ENCODE results near the gene SEMA5A. TPM values are rescaled to one million over a fixed set of nuclear protein-coding genes. Genes with fewer than 3 reads are reported as not detected.

SEMA5A gene
- total RNA-seq, 1 donor from 2014 or later, result 31.9 TPM

- Mint-ChIP-seq H3K4me1 (peaks cover 79% of the 10 kb centered on the region), H3K27ac (ENCODE audit: unreplicated experiment) (peak overlapping the region; percentile 19), H3K4me3 (no peak overlapping the region), H3K9me3 (peaks cover 3% of the 10 kb centered on the region), H3K27me3 (ENCODE audit: low read depth) (no peaks in the 10 kb centered on the region), H3K36me3 (ENCODE audit: low read depth) (peaks cover 17% of the 10 kb centered on the region)
- TF ChIP-seq CTCF (conservative IDR thresholded peaks at IDR 0.05), result no peak
- no peak for DNase-seq (ENCODE audit: low read depth, low spot score)
These were observed 94.8 kb downstream of the SEMA5A start for GRCh38 chr5:9451037-9451436.

GRCh38 chr5:9447691-9448090 is 98.2 kb downstream of the SEMA5A start:
- Mint-ChIP-seq H3K36me3 (ENCODE audit: low read depth) (peaks cover 29% of the 10 kb centered on the region), H3K27ac (ENCODE audit: unreplicated experiment) (no peak overlapping the region), H3K4me3 (no peak overlapping the region), H3K9me3 (peaks cover 9% of the 10 kb centered on the region), H3K27me3 (ENCODE audit: low read depth) (no peaks in the 10 kb centered on the region), H3K4me1 (peaks cover 68% of the 10 kb centered on the region)
- TF ChIP-seq CTCF (conservative IDR thresholded peaks at IDR 0.05), result no peak
- DNase-seq (ENCODE audit: low read depth, low spot score), result no peak

- Mint-ChIP-seq H3K27ac (ENCODE audit: unreplicated experiment) (no peak overlapping the region), H3K9me3 (peaks cover 11% of the 10 kb centered on the region), H3K4me1 (peaks cover 55% of the 10 kb centered on the region), H3K36me3 (ENCODE audit: low read depth) (peaks cover 32% of the 10 kb centered on the region), H3K4me3 (no peak overlapping the region), H3K27me3 (ENCODE audit: low read depth) (no peaks in the 10 kb centered on the region)
- DNase-seq (ENCODE audit: low read depth, low spot score), result no peak
- no peak for TF ChIP-seq CTCF (conservative IDR thresholded peaks at IDR 0.05)
These were observed 100.0 kb downstream of the SEMA5A start for GRCh38 chr5:9445826-9446388.

GRCh38 chr5:9444346-9444745 is 101.5 kb downstream of the SEMA5A start:
- Mint-ChIP-seq H3K4me3 (no peak overlapping the region), H3K36me3 (ENCODE audit: low read depth) (peaks cover 32% of the 10 kb centered on the region), H3K4me1 (peaks cover 48% of the 10 kb centered on the region), H3K9me3 (peaks cover 11% of the 10 kb centered on the region), H3K27ac (ENCODE audit: unreplicated experiment) (no peak overlapping the region), H3K27me3 (ENCODE audit: low read depth) (no peaks in the 10 kb centered on the region)
- TF ChIP-seq CTCF (conservative IDR thresholded peaks at IDR 0.05), result no peak
- DNase-seq (ENCODE audit: low read depth, low spot score), result no peak

GRCh38 chr5:9441610-9442009 is 104.3 kb downstream of the SEMA5A start:
- Mint-ChIP-seq H3K27ac (ENCODE audit: unreplicated experiment) (no peak overlapping the region), H3K27me3 (ENCODE audit: low read depth) (no peaks in the 10 kb centered on the region), H3K9me3 (peaks cover 11% of the 10 kb centered on the region), H3K4me1 (peaks cover 29% of the 10 kb centered on the region), H3K4me3 (no peak overlapping the region), H3K36me3 (ENCODE audit: low read depth) (peaks cover 26% of the 10 kb centered on the region)
- TF ChIP-seq CTCF (conservative IDR thresholded peaks at IDR 0.05), result no peak
- DNase-seq (ENCODE audit: low read depth, low spot score), result no peak

All from neural crest cell (in vitro differentiated cells).